Mesenchymal stem cell (in vitro differentiated cells and primary cell): ENCODE measurements around the gene CKAP2L.

Experiments
- DNase-seq: peaks from one replicate; pipeline ENCODE4 v3.0.0-alpha.2; 2013
- H2AFZ ChIP-seq: one replicate; pipeline ENCODE4 v1.6.1; 2013; ENCODE audit warnings: low read depth, mild to moderate bottlenecking, control low read depth, inconsistent platforms, low read length, moderate library complexity
- H2AK5ac ChIP-seq: 2 replicates; pipeline ENCODE4 v1.6.1; 2013; ENCODE audit warnings: low read length, moderate library complexity, mild to moderate bottlenecking, inconsistent platforms; ENCODE audit not compliant: severe bottlenecking
- H2BK120ac ChIP-seq: one replicate; pipeline ENCODE4 v1.6.1; 2013; ENCODE audit warnings: low read depth, mild to moderate bottlenecking, inconsistent platforms, low read length, moderate library complexity
- H2BK12ac ChIP-seq, 2 experiments: one replicate each; pipeline ENCODE4 v1.6.1; 2013; ENCODE audit warnings: inconsistent platforms in 2 of 2, low read length in 2 of 2, mild to moderate bottlenecking in 2 of 2, moderate library complexity in 2 of 2, control low read depth in 1 of 2
- H2BK15ac ChIP-seq: one replicate; pipeline ENCODE4 v1.6.1; 2013; ENCODE audit warnings: mild to moderate bottlenecking, low read depth, inconsistent platforms; ENCODE audit not compliant: poor library complexity, severe bottlenecking
- H2BK5ac ChIP-seq: 2 replicates; pipeline ENCODE4 v1.6.1; 2013; ENCODE audit warnings: low read depth, mild to moderate bottlenecking, low read length, control low read depth, inconsistent platforms; ENCODE audit not compliant: poor library complexity, severe bottlenecking
- H3K14ac ChIP-seq, 2 experiments: one replicate each; pipeline ENCODE4 v1.6.1; 2013; ENCODE audit warnings: inconsistent platforms in 2 of 2, low read length in 2 of 2, control low read depth in 1 of 2, mild to moderate bottlenecking in 1 of 2, moderate library complexity in 1 of 2
- H3K18ac ChIP-seq, 2 experiments: one replicate each; pipeline ENCODE4 v1.6.1; 2013; ENCODE audit warnings: inconsistent platforms in 2 of 2, low read length in 2 of 2, control low read depth in 1 of 2, low read depth in 1 of 2, mild to moderate bottlenecking in 1 of 2
- H3K23ac ChIP-seq, 2 experiments: one replicate each; pipeline ENCODE4 v1.6.1; 2013; ENCODE audit warnings: inconsistent platforms in 2 of 2, low read length in 2 of 2, mild to moderate bottlenecking in 2 of 2, moderate library complexity in 2 of 2, control low read depth in 1 of 2
- H3K27ac ChIP-seq: 2 replicates; pipeline ENCODE4 v1.5.1; 2013; ENCODE audit warnings: mild to moderate bottlenecking, moderate library complexity, low read length, control low read depth, inconsistent platforms; ENCODE audit not compliant: poor library complexity, severe bottlenecking
- H3K27me3 ChIP-seq, 2 experiments: 2 replicates each; pipeline versions ENCODE4 v1.6.1 to v1.7.0; 2013; ENCODE audit warnings: low read length in 2 of 2, mild to moderate bottlenecking in 2 of 2, moderate library complexity in 2 of 2, control low read depth in 1 of 2, inconsistent platforms in 1 of 2; ENCODE audit not compliant: control insufficient read depth in 1 of 2, insufficient read depth in 1 of 2
- H3K36me3 ChIP-seq, 2 experiments: 2 replicates each; pipeline versions ENCODE4 v1.6.1 to v1.7.0; 2013; ENCODE audit warnings: low read length in 2 of 2, control low read depth in 1 of 2, inconsistent platforms in 1 of 2, low read depth in 1 of 2, mild to moderate bottlenecking in 1 of 2; ENCODE audit not compliant: insufficient read depth in 2 of 2, control insufficient read depth in 1 of 2
- H3K4ac ChIP-seq, 2 experiments: one replicate each; pipeline ENCODE4 v1.6.1; 2013; ENCODE audit warnings: inconsistent platforms in 2 of 2, low read length in 2 of 2, mild to moderate bottlenecking in 2 of 2, moderate library complexity in 2 of 2, control low read depth in 1 of 2, low read depth in 1 of 2
- H3K4me1 ChIP-seq: 2 replicates; pipeline ENCODE4 v1.6.1; 2013; ENCODE audit warnings: low read depth, low read length, control low read depth; ENCODE audit not compliant: control insufficient read depth, insufficient read depth
- H3K4me2 ChIP-seq: 2 replicates; pipeline ENCODE4 v1.6.1; 2013; ENCODE audit warnings: low read length, mild to moderate bottlenecking, inconsistent platforms; ENCODE audit not compliant: poor library complexity, severe bottlenecking
- H3K4me3 ChIP-seq, 2 experiments: 2 replicates each; pipeline versions ENCODE4 v1.5.1 to v1.7.0; 2013; ENCODE audit warnings: low read length in 2 of 2, mild to moderate bottlenecking in 2 of 2, control low read depth in 1 of 2, low read depth in 1 of 2; ENCODE audit not compliant: insufficient read depth in 1 of 2
- H3K79me1 ChIP-seq: replicated peaks from 2 replicates; pipeline ENCODE4 v1.6.1; 2013; ENCODE audit warnings: mild to moderate bottlenecking, control low read depth, low read length, inconsistent platforms; ENCODE audit not compliant: poor library complexity, severe bottlenecking
- H3K9ac ChIP-seq: 2 replicates; pipeline ENCODE4 v1.7.0; 2013; ENCODE audit warnings: mild to moderate bottlenecking, low read length, moderate library complexity
- H3K9me3 ChIP-seq: 2 replicates; pipeline ENCODE4 v1.7.0; 2013; ENCODE audit warnings: mild to moderate bottlenecking, low read length; ENCODE audit not compliant: control insufficient read depth
- H4K8ac ChIP-seq: one replicate; pipeline ENCODE4 v1.6.1; 2013; ENCODE audit warnings: inconsistent platforms, mild to moderate bottlenecking, low read length, moderate library complexity
- H4K91ac ChIP-seq: one replicate; pipeline ENCODE4 v1.6.1; 2013; ENCODE audit warnings: mild to moderate bottlenecking, low read length, inconsistent platforms
- WGBS: methylation state at CpG from one replicate; pipeline ENCODE4 v1.1.7; 2013; ENCODE audit warnings: mixed read lengths; 5-methylcytosine and 5-hydroxymethylcytosine counted together

The CKAP2L gene

GRCh38 chr2:112750560-112750843 lies 13.9 kb downstream of the CKAP2L start:
- DNase-seq: peak; percentile 48
- H3K36me3 ChIP-seq: no peaks in the 10 kb centered on the region
- H2BK15ac ChIP-seq: peak overlapping the region; percentile 21
- peak overlapping the region; percentile 33 for H4K8ac ChIP-seq
- no peak overlapping the region for H2AK5ac ChIP-seq
- no peak overlapping the region for H2AFZ ChIP-seq
- no peaks in the 10 kb centered on the region for H3K27me3 ChIP-seq
- no peak overlapping the region for H3K4ac ChIP-seq
- no peaks in the 10 kb centered on the region for H3K9me3 ChIP-seq
- H3K18ac ChIP-seq: peak overlapping the region in 1 of 2 experiments; percentile 24
- H3K14ac ChIP-seq: no peak overlapping the region
- no peak overlapping the region for H3K4me3 ChIP-seq
- H2BK5ac ChIP-seq: no peak overlapping the region
- no peak overlapping the region for H3K23ac ChIP-seq
- no peak overlapping the region for H4K91ac ChIP-seq
- H3K4me1 ChIP-seq: peaks cover 4% of the 10 kb centered on the region
- no peak overlapping the region for H3K27ac ChIP-seq
- H2BK120ac ChIP-seq: peak overlapping the region; percentile 13
- peak overlapping the region in 1 of 2 experiments; percentile 74 for H2BK12ac ChIP-seq
- no peak overlapping the region for H3K4me2 ChIP-seq
- H3K9ac ChIP-seq: peak overlapping the region; percentile 36
- H3K79me1 ChIP-seq: peaks cover 28% of the 10 kb centered on the region

DNA sequence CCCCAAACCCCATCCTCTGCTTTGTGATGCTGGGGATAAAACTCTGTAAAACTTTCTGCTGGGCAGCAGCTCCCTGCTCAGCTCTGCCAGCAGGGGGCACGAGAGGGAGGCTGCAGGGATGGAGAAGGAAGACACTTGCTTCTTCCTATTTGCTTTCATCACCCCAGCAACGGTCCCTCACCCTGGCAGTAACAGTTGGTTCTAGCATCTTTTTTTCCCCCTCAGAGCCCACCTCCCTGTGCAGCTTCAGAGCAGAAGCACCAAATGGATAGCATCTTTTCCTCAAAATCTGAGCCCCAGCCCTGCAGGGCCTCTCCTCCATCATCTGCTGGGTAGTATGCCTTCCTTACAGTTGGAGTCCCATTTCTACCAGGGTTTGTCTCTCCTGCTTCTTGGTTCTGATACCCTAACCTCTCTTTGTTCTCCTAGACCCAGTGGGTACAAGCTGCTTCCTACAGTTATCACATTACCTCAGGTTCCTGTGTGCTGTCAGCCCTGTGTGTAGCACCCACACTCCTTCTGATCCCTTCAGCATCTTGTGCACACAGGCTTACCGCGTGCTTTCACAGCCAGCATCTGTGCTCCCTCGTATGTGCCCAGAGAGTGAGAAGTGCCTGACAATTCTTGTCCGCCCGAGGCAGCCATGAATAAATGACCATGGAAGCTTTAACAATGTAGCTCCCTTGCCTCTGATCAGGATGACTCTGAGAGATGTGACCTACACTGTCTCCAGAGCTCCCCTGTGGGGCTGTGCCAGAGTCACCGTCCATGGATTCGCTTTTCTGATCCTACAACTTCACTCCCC lies 14.5 kb downstream of the CKAP2L start:
- H3K4me3 ChIP-seq: no peak overlapping the region
- no peak overlapping the region for H3K27ac ChIP-seq
- H3K4me1 ChIP-seq: peaks cover 4% of the 10 kb centered on the region
- WGBS: 74% methylated on average over 9 of the region's 9 CpGs
- peak overlapping the region; percentile 21 for H2BK15ac ChIP-seq
- H4K91ac ChIP-seq: peak overlapping the region; percentile 29
- no peak overlapping the region for H3K4me2 ChIP-seq
- no peaks in the 10 kb centered on the region for H3K9me3 ChIP-seq
- H2BK5ac ChIP-seq: no peak overlapping the region
- H2BK120ac ChIP-seq: peak overlapping the region; percentile 13
- H2AFZ ChIP-seq: peak overlapping the region; percentile 89
- peak; percentile 81 for DNase-seq
- no peaks in the 10 kb centered on the region for H3K36me3 ChIP-seq
- H3K9ac ChIP-seq: peak overlapping the region; percentile 36
- H4K8ac ChIP-seq: peak overlapping the region; percentile 33
- peak overlapping the region; percentile 24 to 83 for H3K18ac ChIP-seq
- H3K4ac ChIP-seq: no peak overlapping the region
- H2BK12ac ChIP-seq: peak overlapping the region in 1 of 2 experiments; percentile 74
- peaks cover 28% of the 10 kb centered on the region for H3K79me1 ChIP-seq
- no peak overlapping the region for H2AK5ac ChIP-seq
- no peak overlapping the region for H3K23ac ChIP-seq
- H3K14ac ChIP-seq: peak overlapping the region in 1 of 2 experiments; percentile 74
- no peaks in the 10 kb centered on the region for H3K27me3 ChIP-seq

DNA sequence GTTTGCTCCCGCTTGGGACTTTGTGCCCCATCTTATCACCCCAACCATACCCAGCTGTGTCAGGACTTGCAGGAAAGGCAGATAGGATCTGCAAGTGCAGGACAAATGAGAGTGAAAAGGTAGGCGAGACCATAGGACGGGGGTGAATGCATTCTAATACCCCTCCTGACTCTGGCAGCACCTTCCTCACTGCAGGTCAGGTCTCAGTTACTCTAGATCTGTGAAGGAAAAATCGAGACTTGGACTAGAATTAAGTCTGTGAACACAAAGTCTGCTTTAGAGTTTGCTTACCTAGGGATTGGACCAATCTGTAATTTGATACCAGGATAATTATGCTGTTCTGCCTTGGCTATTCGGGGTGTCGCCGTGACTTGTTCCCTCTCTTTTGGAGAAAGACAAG lies 23.9 kb downstream of the CKAP2L start:
- no peak overlapping the region for H2AK5ac ChIP-seq
- H3K4me3 ChIP-seq: no peak overlapping the region
- H2BK120ac ChIP-seq: no peak overlapping the region
- no peak overlapping the region for H2BK5ac ChIP-seq
- H3K18ac ChIP-seq: no peak overlapping the region
- H2BK15ac ChIP-seq: no peak overlapping the region
- no peak overlapping the region for H2AFZ ChIP-seq
- H3K9me3 ChIP-seq: no peaks in the 10 kb centered on the region
- peak overlapping the region; percentile 9 for H4K8ac ChIP-seq
- DNase-seq: no peak
- WGBS: 97% methylated on average over 6 of the region's 7 CpGs
- no peak overlapping the region for H3K9ac ChIP-seq
- no peaks in the 10 kb centered on the region for H3K4me1 ChIP-seq
- H3K36me3 ChIP-seq: peaks cover 3 to 29% of the 10 kb centered on the region in 2 experiments
- H3K14ac ChIP-seq: no peak overlapping the region
- no peak overlapping the region for H4K91ac ChIP-seq
- H2BK12ac ChIP-seq: no peak overlapping the region
- H3K79me1 ChIP-seq: peaks cover 4% of the 10 kb centered on the region
- H3K27me3 ChIP-seq: no peaks in the 10 kb centered on the region
- no peak overlapping the region for H3K23ac ChIP-seq
- no peak overlapping the region for H3K4me2 ChIP-seq
- H3K27ac ChIP-seq: no peak overlapping the region
- H3K4ac ChIP-seq: no peak overlapping the region

GRCh38 chr2:112737542-112738232 lies 26.7 kb downstream of the CKAP2L start:
- no peak overlapping the region for H2AK5ac ChIP-seq
- no peak overlapping the region for H3K23ac ChIP-seq
- H3K4me3 ChIP-seq: no peak overlapping the region
- no peak overlapping the region for H4K91ac ChIP-seq
- peaks cover 3 to 26% of the 10 kb centered on the region in 2 experiments for H3K36me3 ChIP-seq
- no peak overlapping the region for H3K4me2 ChIP-seq
- no peak overlapping the region for H3K27ac ChIP-seq
- H2BK15ac ChIP-seq: no peak overlapping the region
- H2BK12ac ChIP-seq: no peak overlapping the region
- H3K9me3 ChIP-seq: no peaks in the 10 kb centered on the region
- H3K4me1 ChIP-seq: no peaks in the 10 kb centered on the region
- no peaks in the 10 kb centered on the region for H3K79me1 ChIP-seq
- H2BK5ac ChIP-seq: no peak overlapping the region
- H3K9ac ChIP-seq: no peak overlapping the region
- DNase-seq: no peak
- no peak overlapping the region for H3K4ac ChIP-seq
- no peak overlapping the region for H2AFZ ChIP-seq
- WGBS: 60% methylated on average over 1 of the region's 1 CpG
- no peak overlapping the region for H3K14ac ChIP-seq
- no peak overlapping the region for H4K8ac ChIP-seq
- no peaks in the 10 kb centered on the region for H3K27me3 ChIP-seq
- H2BK120ac ChIP-seq: no peak overlapping the region
- H3K18ac ChIP-seq: no peak overlapping the region
